ENCODE measurements around the gene KIF13A.
"Not testable (repeated sequence)": the region's sequence is repeated elsewhere in the genome, so short reads cannot be mapped to it uniquely, and the experiment has no call there.

KIF13A gene

DNA sequence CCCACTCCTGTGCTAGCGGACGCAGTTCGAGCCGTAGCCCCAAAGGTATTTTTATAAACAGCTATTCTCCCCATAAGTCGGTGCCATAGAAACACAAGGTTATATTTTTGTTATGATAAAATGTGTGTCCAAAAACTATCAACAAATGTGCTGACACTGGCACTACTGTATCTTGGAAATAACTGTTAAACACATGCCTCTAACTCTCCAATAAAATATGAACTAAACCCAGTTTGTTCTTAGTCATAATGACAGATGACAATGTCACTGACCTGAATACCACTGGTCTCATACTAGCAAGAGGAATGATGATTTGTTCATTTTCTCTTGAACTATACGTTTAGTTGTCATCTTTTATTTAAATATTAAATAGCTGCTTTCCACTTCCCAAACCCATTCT, 229.3 kb downstream of the KIF13A start:
- H3K4me3 Mint-ChIP-seq, result no peak overlapping the region
- no peaks in the 10 kb centered on the region for H3K4me1 Mint-ChIP-seq
- no peak overlapping the region for H3K27ac Mint-ChIP-seq
- DNase-seq (no peak), ATAC-seq (replicated peaks) (no peak)
- no peaks in the 10 kb centered on the region for H3K27me3 Mint-ChIP-seq
- H3K36me3 Mint-ChIP-seq, result no peaks in the 10 kb centered on the region
- no peaks in the 10 kb centered on the region for H3K9me3 Mint-ChIP-seq

DNA sequence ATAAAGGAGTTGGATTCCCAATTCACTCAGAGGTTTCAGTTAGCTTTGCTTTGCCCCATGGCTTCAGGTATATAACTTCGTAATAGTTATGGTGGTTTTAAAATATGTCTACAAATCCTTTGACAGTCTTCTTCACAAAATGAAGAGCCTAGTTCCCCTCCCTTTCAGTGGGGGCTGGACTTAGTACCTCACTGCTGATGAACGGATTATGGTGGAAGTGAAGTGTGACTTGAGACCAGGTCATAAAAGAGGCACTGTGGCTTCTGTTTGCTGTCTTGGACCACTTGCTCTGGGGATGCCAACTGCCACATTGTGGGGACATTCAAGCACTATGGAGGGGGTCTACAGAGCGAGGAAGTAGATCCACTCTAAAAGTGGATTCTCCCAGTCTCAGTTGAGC, 233.2 kb downstream of the KIF13A start:
- H3K27me3 Mint-ChIP-seq, result no peaks in the 10 kb centered on the region

DNA sequence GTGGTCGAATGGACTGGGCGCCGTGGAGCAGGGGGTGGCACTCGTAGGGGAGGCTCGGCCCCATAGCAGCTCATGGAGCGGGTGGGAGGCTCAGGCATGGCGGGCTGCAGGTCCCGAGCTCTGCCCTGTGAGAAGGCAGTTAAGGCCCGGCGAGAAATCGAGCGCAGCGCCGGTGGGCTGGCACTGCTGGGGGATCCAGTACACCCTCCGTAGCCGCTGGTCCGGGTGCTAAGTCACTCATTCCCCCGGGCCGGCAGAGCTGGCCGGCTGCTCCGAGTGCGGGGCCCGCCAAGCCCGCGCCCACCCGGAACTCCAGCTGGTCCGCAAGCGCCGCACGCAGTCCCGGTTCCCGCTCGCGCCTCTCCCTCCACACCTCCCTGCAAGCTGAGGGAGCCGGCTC, 242.1 kb downstream of the KIF13A start:
- H3K36me3 Mint-ChIP-seq; H3K4me3 Mint-ChIP-seq; H3K9me3 Mint-ChIP-seq; DNase-seq; H3K27ac Mint-ChIP-seq; ATAC-seq (replicated peaks); H3K27me3 Mint-ChIP-seq: not testable (repeated sequence)
- H3K4me1 Mint-ChIP-seq, result peaks cover 6 to 12% of the 10 kb centered on the region in 2 donors

More for the DNA sequence above, 233.2 kb downstream of the KIF13A start:
- Mint-ChIP-seq H3K4me3 (no peak overlapping the region), H3K4me1 (no peaks in the 10 kb centered on the region), H3K9me3 (no peaks in the 10 kb centered on the region), H3K27ac (no peak overlapping the region), H3K36me3 (no peaks in the 10 kb centered on the region)
- DNase-seq, result no peak
- no peak for ATAC-seq (replicated peaks)

DNA sequence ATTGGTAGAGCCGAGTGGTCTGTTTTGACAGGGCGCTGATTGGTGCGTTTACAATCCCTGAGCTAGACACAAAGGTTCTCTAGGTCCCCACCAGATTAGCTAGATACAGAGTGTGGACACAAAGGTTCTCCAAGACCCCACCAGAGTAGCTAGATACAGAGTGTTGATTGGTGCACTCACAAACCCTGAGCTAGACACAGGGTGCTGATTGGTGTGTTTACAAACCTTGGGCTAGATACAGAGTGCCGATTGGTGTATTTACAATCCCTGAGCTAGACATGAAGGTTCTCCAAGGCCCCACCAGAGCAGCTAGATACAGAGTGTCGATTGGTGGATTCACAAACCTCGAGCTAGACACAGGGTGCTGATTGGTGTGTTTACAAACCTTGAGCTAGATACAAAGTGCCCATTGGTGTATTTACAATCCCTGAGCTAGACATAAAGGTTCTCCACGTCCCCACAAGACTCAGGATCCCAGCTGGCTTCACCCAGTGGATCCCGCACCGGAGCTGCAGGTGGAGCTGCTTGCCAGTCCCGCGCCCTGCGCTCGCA, 242.6 kb downstream of the KIF13A start:
- H3K9me3 Mint-ChIP-seq, result not testable (repeated sequence)

DNA sequence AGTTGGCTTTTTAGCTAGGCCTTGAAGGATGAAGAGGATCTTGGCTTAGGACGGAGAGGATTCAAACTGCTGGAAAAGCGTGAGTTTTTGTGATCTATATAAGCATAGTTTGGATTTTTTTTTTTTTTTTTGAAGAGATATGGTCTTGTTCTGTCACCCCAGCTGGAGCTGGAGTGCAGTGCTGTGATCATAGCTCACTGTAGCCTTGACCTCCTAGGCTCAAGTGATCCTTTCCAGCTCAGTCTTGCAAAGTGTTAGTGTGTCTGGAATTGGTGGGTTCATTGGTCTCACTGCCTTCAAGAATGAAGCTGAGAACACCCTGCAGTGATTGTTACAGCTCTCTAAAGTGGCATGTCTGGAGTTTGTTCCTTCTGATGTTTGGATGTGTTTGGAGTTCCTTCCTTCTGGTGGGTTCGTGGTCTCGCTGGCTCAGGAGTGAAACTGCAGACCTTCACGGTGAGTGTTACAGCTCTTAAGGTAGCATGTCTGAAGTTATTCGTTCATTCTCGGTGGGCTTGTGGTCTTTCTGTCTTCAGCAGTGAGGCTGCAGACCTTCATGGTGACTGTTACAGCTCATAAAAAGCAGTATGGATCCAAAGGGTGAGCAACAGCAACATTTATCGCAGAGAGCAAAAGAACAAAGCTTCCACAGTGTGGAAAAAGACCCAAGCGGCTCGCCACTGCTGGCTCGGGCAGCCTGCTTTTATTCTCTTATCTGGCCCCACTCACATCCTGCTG, 243.2 kb downstream of the KIF13A start:
- peaks cover 2% of the 10 kb centered on the region in 2 donors for H3K9me3 Mint-ChIP-seq
- peaks cover 6 to 12% of the 10 kb centered on the region in 2 donors for H3K4me1 Mint-ChIP-seq
- ATAC-seq (replicated peaks), result no peak
- no peak overlapping the region for H3K4me3 Mint-ChIP-seq
- no peaks in the 10 kb centered on the region for H3K27me3 Mint-ChIP-seq
- DNase-seq, result no peak
- H3K36me3 Mint-ChIP-seq, result peaks cover 0 to 6% of the 10 kb centered on the region in 2 donors
- H3K27ac Mint-ChIP-seq, result no peak overlapping the region

More for the DNA sequence above, 242.6 kb downstream of the KIF13A start:
- ATAC-seq (replicated peaks); H3K27ac Mint-ChIP-seq; H3K4me3 Mint-ChIP-seq; DNase-seq; H3K36me3 Mint-ChIP-seq; H3K27me3 Mint-ChIP-seq: not testable (repeated sequence)
- peaks cover 6 to 12% of the 10 kb centered on the region in 2 donors for H3K4me1 Mint-ChIP-seq

DNA sequence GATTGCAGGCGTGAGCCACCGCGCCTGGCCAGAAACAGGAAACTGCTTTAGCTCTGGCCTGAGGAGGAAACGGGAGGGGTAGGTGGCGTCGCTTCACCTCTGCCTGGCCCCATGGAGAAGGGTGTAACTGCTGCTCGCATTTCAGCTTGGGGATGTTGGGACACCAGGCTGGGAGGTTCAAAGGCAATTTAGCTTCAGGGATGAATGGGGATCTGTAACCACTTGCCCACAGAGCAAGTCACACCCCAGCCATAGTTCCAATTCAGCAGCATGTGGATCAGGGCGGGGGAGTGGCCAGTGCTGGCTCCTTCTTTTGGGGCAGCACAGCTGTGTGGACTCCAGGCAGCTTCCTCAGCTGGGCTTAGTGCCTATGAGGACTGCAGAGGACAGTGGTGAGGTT, 245.9 kb downstream of the KIF13A start:
- no peak overlapping the region for H3K27ac Mint-ChIP-seq
- peaks cover 6 to 12% of the 10 kb centered on the region in 2 donors for H3K4me1 Mint-ChIP-seq
- ATAC-seq (replicated peaks) (no peak), DNase-seq (no peak)
- H3K9me3 Mint-ChIP-seq, result peaks cover 15 to 17% of the 10 kb centered on the region in 2 donors
- H3K36me3 Mint-ChIP-seq, result peaks cover 2 to 7% of the 10 kb centered on the region in 2 donors
- H3K27me3 Mint-ChIP-seq, result no peaks in the 10 kb centered on the region
- no peak overlapping the region for H3K4me3 Mint-ChIP-seq

DNA sequence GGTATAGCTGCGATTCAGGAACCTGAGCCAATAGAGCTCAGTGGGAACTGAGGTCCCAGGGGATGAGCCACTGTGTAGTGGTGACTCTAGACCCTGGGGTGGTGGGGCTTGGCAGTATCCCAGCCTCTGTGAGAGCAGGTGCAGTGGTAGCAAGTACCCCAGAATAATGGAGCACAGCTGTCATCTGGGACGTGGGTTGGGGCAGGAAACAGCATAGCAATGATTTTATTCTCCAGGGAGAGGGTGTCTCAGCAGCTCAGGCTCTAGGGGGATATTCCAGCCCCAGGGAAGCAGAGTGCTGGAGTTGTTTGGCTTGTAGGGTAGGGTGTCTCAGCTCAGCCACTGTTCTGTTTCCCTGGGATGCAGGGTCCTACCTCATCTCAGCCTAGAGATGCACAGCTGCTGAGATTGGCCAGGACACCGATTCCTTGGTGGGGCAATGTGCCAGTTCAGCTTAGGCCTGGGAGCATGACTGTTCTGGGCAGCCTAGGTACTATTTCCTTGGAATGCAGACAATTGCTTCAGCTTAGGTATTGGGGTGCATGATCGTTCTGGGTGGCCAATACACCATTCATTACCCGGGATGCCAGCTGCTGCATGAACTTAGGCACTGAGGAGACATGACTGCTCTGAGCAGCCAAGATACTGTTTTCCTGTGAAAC, 246.7 kb downstream of the KIF13A start:
- ATAC-seq (replicated peaks), result no peak
- no peak overlapping the region for H3K27ac Mint-ChIP-seq
- peaks cover 2 to 7% of the 10 kb centered on the region in 2 donors for H3K36me3 Mint-ChIP-seq
- no peak for DNase-seq
- no peak overlapping the region for H3K4me3 Mint-ChIP-seq
- H3K9me3 Mint-ChIP-seq, result peaks cover 15 to 17% of the 10 kb centered on the region in 2 donors
- H3K4me1 Mint-ChIP-seq, result peaks cover 6 to 12% of the 10 kb centered on the region in 2 donors
- H3K27me3 Mint-ChIP-seq, result no peaks in the 10 kb centered on the region

DNA sequence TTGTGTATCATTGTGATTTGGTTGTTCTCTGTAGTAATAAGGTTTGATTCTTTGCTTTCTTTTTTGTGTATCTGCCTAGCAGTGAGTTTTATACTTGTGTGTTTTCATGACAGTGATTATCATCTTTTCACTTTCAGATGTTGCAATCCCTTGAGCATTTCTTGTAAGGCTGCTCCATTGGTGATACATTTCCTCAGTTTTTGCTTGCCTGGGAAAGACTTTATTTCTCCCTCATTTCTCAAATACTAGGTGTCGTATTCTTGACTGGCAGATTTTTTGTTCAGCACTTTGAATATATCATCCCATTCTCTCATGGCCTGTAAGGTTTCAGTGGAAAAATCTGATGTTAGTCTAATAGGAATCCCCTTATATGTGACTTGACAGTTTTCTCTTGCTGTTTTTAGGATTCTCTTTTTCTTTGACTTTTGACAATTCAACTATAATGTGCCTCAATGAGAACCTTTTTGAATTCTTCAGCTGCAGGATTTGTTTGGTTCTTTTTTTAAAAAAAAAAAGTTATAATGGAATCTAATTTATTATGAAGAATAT, 249.7 kb downstream of the KIF13A start:
- H3K27ac Mint-ChIP-seq, result no peak overlapping the region
- no peak for DNase-seq

DNA sequence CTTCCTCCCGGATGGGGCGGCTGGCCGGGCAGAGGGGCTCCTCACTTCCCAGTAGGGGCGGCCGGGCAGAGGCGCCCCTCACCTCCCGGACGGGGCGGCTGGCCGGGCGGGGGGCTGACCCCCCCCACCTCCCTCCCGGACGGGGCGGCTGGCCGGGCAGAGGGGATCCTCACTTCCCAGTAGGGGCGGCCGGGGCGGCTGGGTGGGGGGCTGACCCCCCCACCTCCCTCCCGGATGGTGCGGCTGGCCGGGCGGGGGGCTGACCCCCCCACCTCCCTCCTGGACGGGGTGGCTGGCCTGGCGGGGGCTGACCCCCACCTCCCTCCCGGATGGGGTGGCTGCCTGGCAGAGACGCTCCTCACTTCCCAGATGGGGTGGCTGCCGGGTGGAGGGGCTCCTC, 252.1 kb downstream of the KIF13A start:
- H3K4me1 Mint-ChIP-seq; DNase-seq; H3K27me3 Mint-ChIP-seq; H3K27ac Mint-ChIP-seq; ATAC-seq (replicated peaks); H3K4me3 Mint-ChIP-seq; H3K36me3 Mint-ChIP-seq: not testable (repeated sequence)
- H3K9me3 Mint-ChIP-seq, result peaks cover 15 to 17% of the 10 kb centered on the region in 2 donors

More for the DNA sequence above, 249.7 kb downstream of the KIF13A start:
- Mint-ChIP-seq H3K9me3 (peaks cover 15 to 17% of the 10 kb centered on the region in 2 donors), H3K4me3 (no peak overlapping the region), H3K4me1 (no peaks in the 10 kb centered on the region), H3K36me3 (peaks cover 2 to 7% of the 10 kb centered on the region in 2 donors), H3K27me3 (no peaks in the 10 kb centered on the region)
- ATAC-seq (replicated peaks), result no peak

DNA sequence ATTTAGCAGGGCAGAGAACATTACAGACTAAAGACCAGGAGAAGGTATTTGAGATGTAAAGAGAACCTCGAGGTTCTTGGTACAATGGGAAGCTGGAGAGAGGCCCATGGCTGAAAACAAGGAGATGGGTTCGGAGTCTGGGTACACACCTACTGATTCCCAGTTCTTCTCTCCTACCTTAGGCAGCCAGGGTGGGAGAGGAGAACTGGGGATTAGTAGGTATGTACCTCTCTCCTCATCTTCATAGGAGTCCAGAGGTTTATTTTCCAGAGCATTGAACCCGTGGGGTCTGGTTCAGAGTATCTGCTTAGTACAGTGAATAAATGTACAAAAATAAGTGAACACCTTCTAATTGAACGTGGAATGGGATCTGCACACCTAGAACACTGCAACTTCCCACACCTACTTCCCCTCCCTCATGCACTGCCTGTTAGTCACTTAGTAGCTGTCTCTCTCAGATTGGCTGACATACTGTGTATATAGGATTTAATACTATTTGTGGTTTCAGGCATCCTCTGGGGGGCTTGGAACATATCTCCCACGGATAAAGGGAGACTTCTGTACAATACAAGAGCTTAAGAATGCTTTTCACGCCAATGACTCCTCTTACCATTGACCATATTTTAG, 257.2 kb downstream of the KIF13A start:
- Mint-ChIP-seq H3K4me1 (no peaks in the 10 kb centered on the region), H3K9me3 (peaks cover 0 to 2% of the 10 kb centered on the region in 2 donors), H3K27ac (no peak overlapping the region), H3K27me3 (no peaks in the 10 kb centered on the region), H3K4me3 (no peak overlapping the region), H3K36me3 (no peaks in the 10 kb centered on the region)
- DNase-seq (no peak), ATAC-seq (replicated peaks) (no peak)

DNA sequence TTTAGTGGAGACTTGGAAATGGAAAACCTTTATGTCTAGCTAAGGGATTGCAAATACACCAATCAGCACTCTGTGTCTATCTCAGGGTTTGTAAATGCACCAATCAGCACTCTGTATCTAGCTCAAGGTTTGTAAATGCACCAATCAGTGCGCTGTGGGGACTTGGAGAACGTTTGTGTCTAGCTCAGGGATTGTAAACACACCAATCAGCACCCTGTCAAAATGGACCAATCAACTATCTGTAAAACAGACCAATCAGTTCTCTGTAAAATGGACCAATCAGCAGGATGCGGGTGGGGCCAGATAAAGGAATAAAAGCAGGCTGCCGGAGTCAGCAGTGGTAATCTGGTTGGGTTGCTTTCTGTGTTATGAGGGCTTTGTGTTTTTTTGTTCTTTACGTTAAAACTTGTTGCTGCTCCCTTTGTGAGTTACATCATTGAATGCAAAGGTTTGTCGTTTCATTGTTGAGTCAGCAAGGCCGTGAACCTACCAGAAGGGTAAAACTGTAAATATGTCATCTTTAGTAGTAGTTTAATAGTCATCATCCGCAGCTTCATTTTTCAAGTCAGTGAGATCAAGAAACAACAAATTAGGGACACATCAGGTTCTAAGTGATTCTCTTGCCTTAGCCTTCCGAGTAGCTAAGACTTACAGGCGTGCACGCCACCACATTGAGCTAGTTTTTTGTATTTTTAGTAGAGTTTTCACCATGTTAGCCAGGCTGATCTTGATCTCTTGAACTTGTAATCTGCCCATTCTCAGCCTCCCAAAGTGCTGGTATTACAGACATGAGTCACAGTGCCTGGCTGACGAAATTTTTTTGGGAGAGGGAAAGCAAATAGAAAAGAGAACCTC, 258.0 kb downstream of the KIF13A start:
- Mint-ChIP-seq H3K27me3 (no peaks in the 10 kb centered on the region), H3K4me3 (no peak overlapping the region)

DNA sequence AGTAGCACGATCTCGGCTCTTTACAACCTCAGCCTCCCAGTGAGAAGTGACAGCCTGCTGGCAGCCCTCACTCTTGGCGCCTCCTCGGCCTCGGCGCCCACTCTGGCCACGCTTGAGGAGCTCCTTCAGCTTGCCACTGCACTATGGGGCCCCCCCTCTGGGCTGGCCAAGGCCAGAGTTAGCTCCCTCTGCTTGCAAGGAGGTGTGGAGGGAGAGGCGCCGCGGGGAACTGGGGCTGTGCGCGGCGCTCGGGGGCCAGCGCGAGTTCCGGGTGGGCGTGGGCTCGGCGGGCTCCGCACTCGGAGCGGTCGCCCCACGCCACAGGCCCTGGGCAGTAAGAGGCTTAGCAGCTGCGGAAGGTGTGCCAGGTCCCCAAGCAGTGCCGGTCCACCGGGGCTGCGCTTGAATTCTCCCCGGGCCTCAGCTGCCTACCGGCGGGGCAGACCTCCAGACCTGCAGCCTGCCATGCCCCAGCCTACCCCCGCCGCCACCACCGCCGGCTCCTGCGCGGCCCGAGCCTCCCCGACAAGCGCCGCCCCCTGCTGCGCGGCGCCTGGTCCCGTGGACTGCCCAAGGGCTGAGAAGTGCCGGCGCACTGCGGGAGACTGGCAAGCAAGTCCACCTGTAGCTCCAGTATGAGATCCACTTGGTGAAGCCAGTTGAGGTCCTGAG, 258.7 kb downstream of the KIF13A start:
- ATAC-seq (replicated peaks) (no peak), DNase-seq (no peak)
- Mint-ChIP-seq H3K9me3 (peaks cover 0 to 2% of the 10 kb centered on the region in 2 donors), H3K27ac (no peak overlapping the region), H3K4me1 (no peaks in the 10 kb centered on the region), H3K27me3 (no peaks in the 10 kb centered on the region), H3K4me3 (no peak overlapping the region), H3K36me3 (no peaks in the 10 kb centered on the region)

More for the DNA sequence above, 258.0 kb downstream of the KIF13A start:
- peaks cover 0 to 2% of the 10 kb centered on the region in 2 donors for H3K9me3 Mint-ChIP-seq
- H3K27ac Mint-ChIP-seq, result no peak overlapping the region
- no peaks in the 10 kb centered on the region for H3K4me1 Mint-ChIP-seq
- ATAC-seq (replicated peaks) (no peak), DNase-seq (no peak)
- H3K36me3 Mint-ChIP-seq, result no peaks in the 10 kb centered on the region

DNA sequence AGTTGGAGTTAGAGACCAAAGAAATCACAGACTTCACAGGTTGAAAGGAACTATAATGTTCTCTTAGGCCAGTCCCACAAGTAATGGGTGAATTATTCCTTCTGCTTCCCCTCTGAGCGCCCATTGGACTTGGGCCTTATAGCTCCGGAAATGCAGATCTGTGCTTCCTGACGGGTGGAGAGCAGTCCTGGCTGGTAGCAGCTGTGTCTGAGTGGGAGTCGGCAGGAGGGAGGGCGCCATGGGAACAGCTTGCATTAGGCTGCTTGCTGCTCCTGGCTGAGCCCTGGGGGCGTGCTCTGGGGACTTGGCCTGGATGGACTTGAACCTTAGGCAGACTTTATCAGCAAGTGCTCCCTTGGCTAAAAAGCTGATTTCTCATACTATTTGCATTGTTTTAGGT, 262.4 kb downstream of the KIF13A start:
- peaks cover 0 to 2% of the 10 kb centered on the region in 2 donors for H3K9me3 Mint-ChIP-seq
- no peaks in the 10 kb centered on the region for H3K4me1 Mint-ChIP-seq
- no peak overlapping the region for H3K4me3 Mint-ChIP-seq
- DNase-seq (no peak), ATAC-seq (replicated peaks) (no peak)
- H3K36me3 Mint-ChIP-seq, result no peaks in the 10 kb centered on the region
- H3K27ac Mint-ChIP-seq, result no peak overlapping the region
- H3K27me3 Mint-ChIP-seq, result no peaks in the 10 kb centered on the region
